Measurements from ENCODE around the gene ITGA7. TPM values are rescaled to one million over a fixed set of nuclear protein-coding genes. Genes with fewer than 3 reads are reported as not detected.
A peak's percentile ranks its signal among the peaks of the same experiment; 100 is the strongest.

ITGA7 gene
- polyA plus RNA-seq, 1 donor from 2014 or later, result 13.5 TPM

- Histone ChIP-seq H3K9me3 (ENCODE audit: low read length) (no peaks in the 10 kb centered on the region), H3K27me3 (ENCODE audit: insufficient read depth, low read depth, low read length) (no peaks in the 10 kb centered on the region), H3K4me2 (ENCODE audit: low read length) (no peak overlapping the region), H3K27ac (ENCODE audit: low read length) (no peak overlapping the region), H4K20me1 (ENCODE audit: insufficient read depth) (no peaks in the 10 kb centered on the region), H3K9ac (ENCODE audit: low read length) (no peak overlapping the region), H2AFZ (ENCODE audit: low read depth, low read length) (no peak overlapping the region), H3K4me3 (ENCODE audit: low read length) (no peak overlapping the region), H3K36me3 (ENCODE audit: insufficient read depth, low read length) (no peaks in the 10 kb centered on the region), H3K9me2 (ENCODE audit: insufficient read depth, low read length) (no peaks in the 10 kb centered on the region), H3F3A (ENCODE audit: insufficient read depth, low read length, poor library complexity, severe bottlenecking) (no peaks in the 10 kb centered on the region), H3K79me2 (replicated peaks; ENCODE audit: insufficient read depth, low read length) (no peaks in the 10 kb centered on the region)
- TF ChIP-seq EZH2 (IDR thresholded peaks at IDR 0.05; ENCODE audit: borderline replicate concordance, insufficient read depth, low read length, poor library complexity, severe bottlenecking), result no peak
- no peak for TF ChIP-seq REST (IDR thresholded peaks at IDR 0.05; ENCODE audit: borderline replicate concordance)
- TF ChIP-seq POLR2AphosphoS5 (IDR thresholded peaks at IDR 0.05), result no peak
- no peak for TF ChIP-seq SMC3 (conservative IDR thresholded peaks at IDR 0.05; ENCODE audit: poor library complexity)
- peak; percentile 22 for TF ChIP-seq RAD21 (conservative IDR thresholded peaks at IDR 0.05)
- TF ChIP-seq TAF1 (IDR thresholded peaks at IDR 0.05; ENCODE audit: low read depth), result no peak
- TF ChIP-seq EP300 (conservative IDR thresholded peaks at IDR 0.05; ENCODE audit: poor library complexity, severe bottlenecking), result no peak
- peak; percentile 25 for TF ChIP-seq CTCF (IDR thresholded peaks at IDR 0.05; ENCODE audit: poor library complexity, severe bottlenecking)
- no peak for TF ChIP-seq MXI1 (conservative IDR thresholded peaks at IDR 0.05; ENCODE audit: poor library complexity, severe bottlenecking)
Observed at GRCh38 chr12:55659486-55660385, 48.0 kb downstream of the ITGA7 start.

GRCh38 chr12:55658635-55659391 lies 48.9 kb downstream of the ITGA7 start:
- Histone ChIP-seq H4K20me1 (ENCODE audit: insufficient read depth) (no peaks in the 10 kb centered on the region), H2AFZ (ENCODE audit: low read depth, low read length) (no peak overlapping the region), H3K4me2 (ENCODE audit: low read length) (no peak overlapping the region), H3K27me3 (ENCODE audit: insufficient read depth, low read depth, low read length) (no peaks in the 10 kb centered on the region), H3K36me3 (ENCODE audit: insufficient read depth, low read length) (no peaks in the 10 kb centered on the region), H3K9ac (ENCODE audit: low read length) (no peak overlapping the region), H3K9me2 (ENCODE audit: insufficient read depth, low read length) (no peaks in the 10 kb centered on the region), H3K4me3 (ENCODE audit: low read length) (no peak overlapping the region), H3K9me3 (ENCODE audit: low read length) (no peaks in the 10 kb centered on the region), H3F3A (ENCODE audit: insufficient read depth, low read length, poor library complexity, severe bottlenecking) (no peaks in the 10 kb centered on the region), H3K27ac (ENCODE audit: low read length) (no peak overlapping the region), H3K79me2 (replicated peaks; ENCODE audit: insufficient read depth, low read length) (no peaks in the 10 kb centered on the region)
- TF ChIP-seq EZH2 (IDR thresholded peaks at IDR 0.05; ENCODE audit: borderline replicate concordance, insufficient read depth, low read length, poor library complexity, severe bottlenecking) (no peak), MXI1 (conservative IDR thresholded peaks at IDR 0.05; ENCODE audit: poor library complexity, severe bottlenecking) (no peak), SMC3 (conservative IDR thresholded peaks at IDR 0.05; ENCODE audit: poor library complexity) (no peak), EP300 (conservative IDR thresholded peaks at IDR 0.05; ENCODE audit: poor library complexity, severe bottlenecking) (no peak)

Measured in neural cell (in vitro differentiated cells).